K562 (cell line): Measurements from ENCODE around the gene NAPEPLD. TPM values are rescaled to one million over a fixed set of nuclear protein-coding genes. Genes with fewer than 3 reads are reported as not detected.

Experiments used
- DPF2 ChIP-seq: fragments of 450-650 bp; IDR thresholded peaks from 2 replicates; pipeline ENCODE4 v1.6.1; 2016
- ELF2 ChIP-seq: fragments of 250-450 bp; sonication (Bioruptor Pico); IDR thresholded peaks from 2 replicates; pipeline ENCODE4 v1.5.0; 2021; ENCODE audit warnings: mild to moderate bottlenecking
- ETV5 ChIP-seq: sonication (generic); formaldehyde crosslinking; IDR thresholded peaks from 2 replicates; pipeline ENCODE4 v1.4.0; 2020; ENCODE audit warnings: low read depth, mild to moderate bottlenecking, missing genetic modification reagents
- HDAC3 ChIP-seq: fragments of 450-650 bp; IDR thresholded peaks from 2 replicates; pipeline ENCODE4 v1.6.1; 2018; ENCODE audit warnings: borderline replicate concordance, mild to moderate bottlenecking, moderate library complexity; ENCODE audit not compliant: partially characterized antibody
- HNRNPL ChIP-seq: fragments of 200-400 bp; formaldehyde crosslinking; IDR thresholded peaks from 2 replicates; pipeline ENCODE4 v1.6.1; 2017; ENCODE audit warnings: low read depth, mild to moderate bottlenecking, low read length
- KLF16 ChIP-seq: IDR thresholded peaks from 2 replicates; pipeline ENCODE4 v1.6.1; 2016; ENCODE audit warnings: antibody characterized with exemption
- MED1 ChIP-seq: sonication (generic); formaldehyde crosslinking; IDR thresholded peaks from 2 replicates; pipeline ENCODE4 v1.8.1; 2023; ENCODE audit warnings: missing genetic modification reagents, borderline replicate concordance
- PHF20 ChIP-seq: fragments of 450-650 bp; IDR thresholded peaks from 2 replicates; pipeline ENCODE4 v1.6.1; 2018; ENCODE audit not compliant: partially characterized antibody
- RBM17 ChIP-seq: fragments of 200-400 bp; formaldehyde crosslinking; IDR thresholded peaks from 2 replicates; pipeline ENCODE4 v1.6.1; 2017; ENCODE audit warnings: low read depth, mild to moderate bottlenecking, low read length, borderline replicate concordance
- SOX6 ChIP-seq: fragments of 450-650 bp; IDR thresholded peaks from 2 replicates; pipeline ENCODE4 v1.6.1; 2014; ENCODE audit warnings: mild to moderate bottlenecking
- SRSF9 ChIP-seq: fragments of 200-400 bp; formaldehyde crosslinking; IDR thresholded peaks from 2 replicates; pipeline ENCODE4 v1.6.1; 2017; ENCODE audit warnings: low read depth, low read length, borderline replicate concordance
- TBL1XR1 ChIP-seq, 2 experiments: IDR thresholded peaks; 2 replicates each; pipeline ENCODE4 v1.6.1; 2012; ENCODE audit warnings: improper control_type of control experiment in 2 of 2, low read length in 2 of 2, mild to moderate bottlenecking in 1 of 2
- TCF3 ChIP-seq: sonication (generic); formaldehyde crosslinking; IDR thresholded peaks from 2 replicates; pipeline ENCODE4 v1.4.0; 2020; ENCODE audit warnings: mild to moderate bottlenecking, missing genetic modification reagents
- TSC22D4 ChIP-seq: fragments of 450-650 bp; IDR thresholded peaks from 2 replicates; pipeline ENCODE4 v1.6.1; 2016; ENCODE audit warnings: missing genetic modification characterization, missing biosample characterization, control low read depth
- ZBTB7A ChIP-seq: IDR thresholded peaks from 2 replicates; pipeline ENCODE4 v1.6.1; 2011; ENCODE audit warnings: low read depth, mild to moderate bottlenecking, low read length, moderate library complexity, borderline replicate concordance; ENCODE audit not compliant: control insufficient read depth
- ZC3H8 ChIP-seq: fragments of 450-650 bp; IDR thresholded peaks from 2 replicates; pipeline ENCODE4 v1.6.1; 2017
- ZNF133 ChIP-seq: fragments of 250-450 bp; sonication (Bioruptor Pico); IDR thresholded peaks from 2 replicates; pipeline ENCODE4 v1.4.0; 2020; ENCODE audit warnings: mild to moderate bottlenecking
- ZNF184 ChIP-seq: sonication (generic); formaldehyde crosslinking; IDR thresholded peaks from 2 replicates; pipeline ENCODE4 v1.5.0; 2020; ENCODE audit warnings: missing genetic modification reagents
- ZNF77 ChIP-seq: fragments of 250-450 bp; sonication (Bioruptor Pico); IDR thresholded peaks from 2 replicates; pipeline ENCODE4 v1.5.0; 2020
- polyA plus RNA-seq, 8 experiments: library from polyadenylated mRNA; depleted of rRNA in 4 of 8; stranded (reverse) in 5 of 8; unstranded in 3 of 8; fragments of >200 nt; fragmentation: Nextera tagmentation in 2 of 8; fragmentation: Illumina TruSeq in 1 of 8; extraction: Ambion mirVana in 2 of 8; extraction: Trizol in 1 of 8; gene quantifications; 2 replicates each; pipeline versions ENCODE4 v1.2.1 to v1.2.3, GENCODE V29; 2011 to 2014; ENCODE audit warnings: inconsistent platforms in 1 of 8, missing spikeins in 1 of 8
- total RNA-seq, 7 experiments: library from RNA; depleted of rRNA in 6 of 7; stranded (reverse); fragments of >200 nt in 6 of 7; fragmentation: Illumina TruSeq in 2 of 7; extraction: Trizol in 2 of 7; gene quantifications; 2 replicates each; pipeline versions ENCODE4 v1.2.1 to v1.2.3, GENCODE V29; 2011 to 2021; ENCODE audit warnings: low replicate concordance in 1 of 7
- TF ChIP-seq, protein P1 (sequence below): fragments of 250-450 bp; sonication (Bioruptor Pico); IDR thresholded peaks from 2 replicates; pipeline ENCODE4 v1.4.0; 2020; ENCODE audit warnings: mild to moderate bottlenecking, moderate library complexity
- TF ChIP-seq, protein P2 (sequence below): fragments of 250-450 bp; sonication (Bioruptor Pico); IDR thresholded peaks from 2 replicates; pipeline ENCODE4 v1.4.0; 2020; ENCODE audit warnings: mild to moderate bottlenecking, moderate library complexity, borderline replicate concordance
- TF ChIP-seq, protein P3 (sequence below): sonication (generic); formaldehyde crosslinking; IDR thresholded peaks from 2 replicates; pipeline ENCODE4 v1.9.0; 2022; ENCODE audit warnings: mild to moderate bottlenecking, missing genetic modification reagents

Gene NAPEPLD
- total and polyA plus RNA-seq, 9 of the 15 experiments (the other 6 are each of a cell fraction or from before 2014, with no cell fraction given): 3.2 to 11.0 (median 7.5) TPM

DNA sequence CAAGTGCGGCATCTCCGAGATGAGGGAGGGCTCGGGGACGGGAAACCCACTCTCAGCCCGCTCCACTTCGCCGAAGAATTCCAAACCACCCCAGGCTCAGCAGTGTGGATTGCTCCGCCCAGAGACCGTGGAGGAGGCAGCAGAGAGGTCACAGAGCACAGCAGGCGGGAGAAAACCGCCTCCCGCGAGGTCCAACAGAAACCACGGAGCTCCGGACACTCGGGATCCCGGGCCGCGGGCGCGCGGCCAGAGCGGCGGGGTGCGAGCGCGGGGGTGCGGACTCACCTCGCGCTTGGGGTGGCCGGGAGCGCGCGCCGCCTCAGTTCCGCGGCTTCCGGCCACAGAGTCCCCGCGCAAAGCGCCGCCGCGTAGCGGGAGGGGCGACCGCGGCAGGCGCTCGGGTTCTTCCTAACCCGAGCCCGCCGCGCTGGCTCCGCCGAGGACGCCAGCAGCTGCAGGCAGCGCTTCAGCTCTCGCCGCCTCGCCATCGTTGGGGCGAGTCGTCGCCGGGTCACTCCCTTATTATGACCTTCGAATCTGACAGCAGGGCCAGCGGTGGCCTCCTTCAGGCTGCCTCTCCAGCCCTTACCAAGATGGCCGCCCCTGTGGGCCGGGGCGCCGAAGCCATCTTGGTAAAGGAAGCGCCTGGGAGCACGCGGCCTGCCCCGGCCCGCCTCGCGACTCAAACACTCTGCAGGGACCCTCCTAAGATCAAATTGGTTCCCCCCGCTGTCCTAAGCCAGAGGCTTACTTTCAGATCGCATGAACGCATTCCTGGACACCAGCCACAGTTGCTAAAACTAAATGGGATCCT is at the start of gene NAPEPLD (continued):
- TF ChIP-seq, protein P1, sequence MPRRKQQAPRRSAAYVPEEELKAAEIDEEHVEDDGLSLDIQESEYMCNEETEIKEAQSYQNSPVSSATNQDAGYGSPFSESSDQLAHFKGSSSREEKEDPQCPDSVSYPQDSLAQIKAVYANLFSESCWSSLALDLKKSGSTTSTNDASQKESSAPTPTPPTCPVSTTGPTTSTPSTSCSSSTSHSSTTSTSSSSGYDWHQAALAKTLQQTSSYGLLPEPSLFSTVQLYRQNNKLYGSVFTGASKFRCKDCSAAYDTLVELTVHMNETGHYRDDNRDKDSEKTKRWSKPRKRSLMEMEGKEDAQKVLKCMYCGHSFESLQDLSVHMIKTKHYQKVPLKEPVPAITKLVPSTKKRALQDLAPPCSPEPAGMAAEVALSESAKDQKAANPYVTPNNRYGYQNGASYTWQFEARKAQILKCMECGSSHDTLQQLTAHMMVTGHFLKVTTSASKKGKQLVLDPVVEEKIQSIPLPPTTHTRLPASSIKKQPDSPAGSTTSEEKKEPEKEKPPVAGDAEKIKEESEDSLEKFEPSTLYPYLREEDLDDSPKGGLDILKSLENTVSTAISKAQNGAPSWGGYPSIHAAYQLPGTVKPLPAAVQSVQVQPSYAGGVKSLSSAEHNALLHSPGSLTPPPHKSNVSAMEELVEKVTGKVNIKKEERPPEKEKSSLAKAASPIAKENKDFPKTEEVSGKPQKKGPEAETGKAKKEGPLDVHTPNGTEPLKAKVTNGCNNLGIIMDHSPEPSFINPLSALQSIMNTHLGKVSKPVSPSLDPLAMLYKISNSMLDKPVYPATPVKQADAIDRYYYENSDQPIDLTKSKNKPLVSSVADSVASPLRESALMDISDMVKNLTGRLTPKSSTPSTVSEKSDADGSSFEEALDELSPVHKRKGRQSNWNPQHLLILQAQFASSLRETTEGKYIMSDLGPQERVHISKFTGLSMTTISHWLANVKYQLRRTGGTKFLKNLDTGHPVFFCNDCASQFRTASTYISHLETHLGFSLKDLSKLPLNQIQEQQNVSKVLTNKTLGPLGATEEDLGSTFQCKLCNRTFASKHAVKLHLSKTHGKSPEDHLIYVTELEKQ: peak; percentile 76; the same call in 1 of the 2 replicates
- peak; percentile 50 to 62; a peak in 2 of 4 replicates for TF ChIP-seq TBL1XR1 (IDR thresholded peaks at IDR 0.05; ENCODE audit: low read length in 2 of 2)
- TF ChIP-seq ZNF133: 0 out of 2 replicates have a peak, but pooled peaks have one; percentile 87
- no peak for TF ChIP-seq HNRNPL
- TF ChIP-seq ZBTB7A: peak; percentile 12
- TF ChIP-seq KLF16: no peak
- no peak for TF ChIP-seq DPF2
- TF ChIP-seq ELF2 (CRISPR knock-in tag): peak; percentile 70; the same call in 1 of the 2 replicates
- no peak for TF ChIP-seq MED1 (CRISPR knock-in tag)
- TF ChIP-seq ZNF77 (CRISPR knock-in tag): 0 out of 2 replicates have a peak, but pooled peaks have one; percentile 73
- peak; percentile 29; the same call in 1 of the 2 replicates for TF ChIP-seq SOX6
- TF ChIP-seq PHF20: peak; percentile 85
- TF ChIP-seq HDAC3: peak; percentile 38
- no peak for TF ChIP-seq TSC22D4 (tag)
- no peak for TF ChIP-seq SRSF9
- TF ChIP-seq, protein P2, sequence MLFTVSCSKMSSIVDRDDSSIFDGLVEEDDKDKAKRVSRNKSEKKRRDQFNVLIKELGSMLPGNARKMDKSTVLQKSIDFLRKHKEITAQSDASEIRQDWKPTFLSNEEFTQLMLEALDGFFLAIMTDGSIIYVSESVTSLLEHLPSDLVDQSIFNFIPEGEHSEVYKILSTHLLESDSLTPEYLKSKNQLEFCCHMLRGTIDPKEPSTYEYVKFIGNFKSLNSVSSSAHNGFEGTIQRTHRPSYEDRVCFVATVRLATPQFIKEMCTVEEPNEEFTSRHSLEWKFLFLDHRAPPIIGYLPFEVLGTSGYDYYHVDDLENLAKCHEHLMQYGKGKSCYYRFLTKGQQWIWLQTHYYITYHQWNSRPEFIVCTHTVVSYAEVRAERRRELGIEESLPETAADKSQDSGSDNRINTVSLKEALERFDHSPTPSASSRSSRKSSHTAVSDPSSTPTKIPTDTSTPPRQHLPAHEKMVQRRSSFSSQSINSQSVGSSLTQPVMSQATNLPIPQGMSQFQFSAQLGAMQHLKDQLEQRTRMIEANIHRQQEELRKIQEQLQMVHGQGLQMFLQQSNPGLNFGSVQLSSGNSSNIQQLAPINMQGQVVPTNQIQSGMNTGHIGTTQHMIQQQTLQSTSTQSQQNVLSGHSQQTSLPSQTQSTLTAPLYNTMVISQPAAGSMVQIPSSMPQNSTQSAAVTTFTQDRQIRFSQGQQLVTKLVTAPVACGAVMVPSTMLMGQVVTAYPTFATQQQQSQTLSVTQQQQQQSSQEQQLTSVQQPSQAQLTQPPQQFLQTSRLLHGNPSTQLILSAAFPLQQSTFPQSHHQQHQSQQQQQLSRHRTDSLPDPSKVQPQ (CRISPR knock-in tag): peak; percentile 69; the same call in 1 of the 2 replicates
- TF ChIP-seq ZNF184: no peak
- no peak for TF ChIP-seq RBM17
- TF ChIP-seq, protein P3, sequence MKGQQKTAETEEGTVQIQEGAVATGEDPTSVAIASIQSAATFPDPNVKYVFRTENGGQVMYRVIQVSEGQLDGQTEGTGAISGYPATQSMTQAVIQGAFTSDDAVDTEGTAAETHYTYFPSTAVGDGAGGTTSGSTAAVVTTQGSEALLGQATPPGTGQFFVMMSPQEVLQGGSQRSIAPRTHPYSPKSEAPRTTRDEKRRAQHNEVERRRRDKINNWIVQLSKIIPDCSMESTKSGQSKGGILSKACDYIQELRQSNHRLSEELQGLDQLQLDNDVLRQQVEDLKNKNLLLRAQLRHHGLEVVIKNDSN (CRISPR knock-in tag): no peak
- peak; percentile 90 for TF ChIP-seq ETV5 (CRISPR knock-in tag)
- peak; percentile 4; the same call in 1 of the 2 replicates for TF ChIP-seq TCF3 (CRISPR knock-in tag)
- no peak for TF ChIP-seq ZC3H8
